HG03159 (cell line): Measurements from ENCODE around the gene HMGN1.

Experiments used
- ATAC-seq: cut with Tn5 transposase; IDR thresholded peaks from one replicate; pipeline ENCODE4 v1.9.1; 2021; ENCODE audit warnings: mild to moderate bottlenecking, moderate library complexity; ENCODE audit not compliant: unreplicated experiment

HMGN1 gene

GRCh38 chr21:39311164-39311563 lies 37.7 kb downstream of the HMGN1 start:
- no peak for ATAC-seq

DNA sequence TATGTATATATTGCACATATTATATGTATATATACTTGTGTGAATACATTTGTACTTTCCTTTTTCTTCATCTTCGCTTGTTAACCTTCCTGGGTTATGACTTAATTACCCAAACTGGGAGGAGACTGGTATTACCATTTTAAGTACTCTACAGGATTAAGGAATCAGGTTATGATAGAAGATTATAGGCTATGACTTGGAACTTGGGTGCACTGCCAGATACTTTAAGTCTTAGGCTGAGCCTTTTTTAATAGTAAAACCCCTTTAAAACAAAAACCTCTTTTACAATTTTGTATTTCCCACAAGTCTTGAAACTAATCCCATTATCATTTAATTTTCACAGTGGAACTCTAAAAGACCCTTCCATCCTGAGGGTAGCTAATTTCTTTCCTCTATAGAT lies 41.4 kb downstream of the HMGN1 start:
- no peak for ATAC-seq

DNA sequence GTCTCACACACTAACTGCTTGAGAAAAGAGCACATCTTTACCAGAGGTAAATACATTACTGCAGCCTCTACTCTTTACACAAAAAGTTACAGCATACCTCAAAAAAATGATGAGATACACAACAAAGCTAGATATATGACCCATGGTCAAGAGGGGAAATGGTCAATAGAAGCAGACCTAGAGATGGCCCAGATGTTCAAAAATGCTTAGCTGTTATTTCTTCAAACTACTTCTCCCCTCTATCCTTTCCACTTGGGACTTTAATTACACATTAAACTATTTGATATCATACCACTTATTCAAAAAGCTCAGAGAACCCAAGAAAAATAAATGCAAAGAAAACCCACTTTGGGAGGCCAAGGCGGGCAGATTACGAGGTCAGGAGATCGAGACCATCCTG lies 48.3 kb downstream of the HMGN1 start:
- no peak for ATAC-seq

DNA sequence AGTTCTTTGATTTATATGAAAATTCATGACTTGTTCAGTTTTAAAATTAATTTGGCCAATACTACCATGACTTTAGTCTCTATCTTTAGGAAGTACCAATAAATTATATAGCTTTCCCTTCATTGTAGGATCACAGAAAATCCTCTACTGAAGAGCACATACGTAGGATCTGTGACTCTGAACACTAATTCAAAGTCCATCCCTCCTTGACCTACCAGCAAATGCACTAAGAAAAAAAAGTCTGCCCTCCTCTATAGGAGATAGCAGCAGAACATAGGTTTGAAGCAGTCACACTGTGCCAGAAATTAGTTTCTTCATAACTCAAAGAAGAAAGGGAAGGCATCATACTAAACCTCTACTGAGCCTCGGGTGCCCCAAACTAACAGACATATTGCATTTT lies 52.0 kb downstream of the HMGN1 start:
- no peak for ATAC-seq
